ENCODE results near the gene TMEM80.

- TF ChIP-seq, protein P1, sequence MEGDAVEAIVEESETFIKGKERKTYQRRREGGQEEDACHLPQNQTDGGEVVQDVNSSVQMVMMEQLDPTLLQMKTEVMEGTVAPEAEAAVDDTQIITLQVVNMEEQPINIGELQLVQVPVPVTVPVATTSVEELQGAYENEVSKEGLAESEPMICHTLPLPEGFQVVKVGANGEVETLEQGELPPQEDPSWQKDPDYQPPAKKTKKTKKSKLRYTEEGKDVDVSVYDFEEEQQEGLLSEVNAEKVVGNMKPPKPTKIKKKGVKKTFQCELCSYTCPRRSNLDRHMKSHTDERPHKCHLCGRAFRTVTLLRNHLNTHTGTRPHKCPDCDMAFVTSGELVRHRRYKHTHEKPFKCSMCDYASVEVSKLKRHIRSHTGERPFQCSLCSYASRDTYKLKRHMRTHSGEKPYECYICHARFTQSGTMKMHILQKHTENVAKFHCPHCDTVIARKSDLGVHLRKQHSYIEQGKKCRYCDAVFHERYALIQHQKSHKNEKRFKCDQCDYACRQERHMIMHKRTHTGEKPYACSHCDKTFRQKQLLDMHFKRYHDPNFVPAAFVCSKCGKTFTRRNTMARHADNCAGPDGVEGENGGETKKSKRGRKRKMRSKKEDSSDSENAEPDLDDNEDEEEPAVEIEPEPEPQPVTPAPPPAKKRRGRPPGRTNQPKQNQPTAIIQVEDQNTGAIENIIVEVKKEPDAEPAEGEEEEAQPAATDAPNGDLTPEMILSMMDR (IDR thresholded peaks at IDR 0.05), result no peak
- TF ChIP-seq EP300 (IDR thresholded peaks at IDR 0.05) (no peak), POLR2A (IDR thresholded peaks at IDR 0.05) (no peak)
These were observed 26.2 kb downstream of the TMEM80 start for GRCh38 chr11:721741-722345.
